K562 (cell line): ENCODE results near the gene NACC1. TPM values are rescaled to one million over a fixed set of nuclear protein-coding genes. Genes with fewer than 3 reads are reported as not detected.

Experiments used
- BMI1 ChIP-seq: fragments of 150-350 bp; IDR thresholded peaks from 2 replicates; pipeline ENCODE4 v1.6.1; 2014; ENCODE audit warnings: low read length
- BRCA1 ChIP-seq, 2 experiments: fragments of 450-650 bp in 1 of 2; sonication (generic) in 1 of 2; formaldehyde crosslinking in 1 of 2; IDR thresholded peaks; 2 replicates each; pipeline versions ENCODE4 v1.5.0 to v1.6.1; 2017 to 2020; ENCODE audit warnings: mild to moderate bottlenecking in 1 of 2, missing genetic modification reagents in 1 of 2
- CBX8 ChIP-seq: fragments of 200-600 bp; sonication (generic); IDR thresholded peaks from 2 replicates; pipeline ENCODE4 v1.6.1; 2012; ENCODE audit warnings: borderline replicate concordance, mixed run types, low read depth, mild to moderate bottlenecking, moderate library complexity, mixed read lengths, low read length, control low read depth, inconsistent platforms; ENCODE audit not compliant: poor library complexity, severe bottlenecking; ENCODE audit errors: extremely low read depth
- CEBPB ChIP-seq: fragments of 450-650 bp; IDR thresholded peaks from 2 replicates; pipeline ENCODE4 v1.6.1; 2016; ENCODE audit warnings: missing genetic modification characterization, missing compliant biosample characterization
- ELF1 ChIP-seq: fragments of 200-800 bp; sonication (Bioruptor generic); IDR thresholded peaks from 2 replicates; pipeline ENCODE4 v1.6.1; 2016; ENCODE audit warnings: missing genetic modification characterization, missing compliant biosample characterization
- HCFC1 ChIP-seq: IDR thresholded peaks from 2 replicates; pipeline ENCODE4 v1.6.1; 2012; ENCODE audit warnings: low read depth, low read length, improper control_type of control experiment
- LCOR ChIP-seq: sonication (generic); formaldehyde crosslinking; IDR thresholded peaks from 2 replicates; pipeline ENCODE4 v1.8.0; 2022; ENCODE audit warnings: mild to moderate bottlenecking, missing genetic modification reagents
- PHTF2 ChIP-seq: fragments of 250-450 bp; sonication (Bioruptor Pico); IDR thresholded peaks from 2 replicates; pipeline ENCODE4 v1.5.0; 2021; ENCODE audit warnings: mild to moderate bottlenecking
- RFX7 ChIP-seq: fragments of 250-450 bp; sonication (Bioruptor Pico); IDR thresholded peaks from 2 replicates; pipeline ENCODE4 v1.5.1; 2021; ENCODE audit warnings: mild to moderate bottlenecking
- SPI1 ChIP-seq: IDR thresholded peaks from 2 replicates; pipeline ENCODE4 v1.6.1; 2011; ENCODE audit warnings: low read depth, low read length, control low read depth, borderline replicate concordance
- SREBF2 ChIP-seq: sonication (generic); formaldehyde crosslinking; IDR thresholded peaks from 2 replicates; pipeline ENCODE4 v1.4.0; 2020; ENCODE audit warnings: mild to moderate bottlenecking, missing genetic modification reagents
- STAG1 ChIP-seq: sonication (generic); formaldehyde crosslinking; IDR thresholded peaks from 2 replicates; pipeline ENCODE4 v1.5.0; 2020; ENCODE audit warnings: missing genetic modification reagents, borderline replicate concordance
- TEAD2 ChIP-seq: fragments of 450-650 bp; IDR thresholded peaks from 2 replicates; pipeline ENCODE4 v1.6.1; 2016; ENCODE audit warnings: missing genetic modification characterization, control low read depth, missing compliant biosample characterization
- TOE1 ChIP-seq, 2 experiments: fragments of 450-650 bp in 1 of 2; sonication (generic) in 1 of 2; formaldehyde crosslinking in 1 of 2; IDR thresholded peaks; 2 replicates each; pipeline versions ENCODE4 v1.7.1 to v1.8.0; 2016 to 2022; ENCODE audit warnings: borderline replicate concordance in 2 of 2, mild to moderate bottlenecking in 2 of 2, antibody characterized with exemption in 1 of 2, inconsistent platforms in 1 of 2, low read depth in 1 of 2, missing genetic modification reagents in 1 of 2, moderate library complexity in 1 of 2
- ZNF12 ChIP-seq: sonication (generic); formaldehyde crosslinking; IDR thresholded peaks from 2 replicates; pipeline ENCODE4 v1.4.0; 2020; ENCODE audit warnings: mild to moderate bottlenecking, missing genetic modification reagents
- ZNF133 ChIP-seq: fragments of 250-450 bp; sonication (Bioruptor Pico); IDR thresholded peaks from 2 replicates; pipeline ENCODE4 v1.4.0; 2020; ENCODE audit warnings: mild to moderate bottlenecking
- ZNF274 ChIP-seq: IDR thresholded peaks from 2 replicates; pipeline ENCODE4 v1.6.1; 2011; ENCODE audit warnings: low read depth, mild to moderate bottlenecking, low read length, moderate library complexity, borderline replicate concordance
- polyA plus RNA-seq, 8 experiments: library from polyadenylated mRNA; depleted of rRNA in 4 of 8; stranded (reverse) in 5 of 8; unstranded in 3 of 8; fragments of >200 nt; fragmentation: Nextera tagmentation in 2 of 8; fragmentation: Illumina TruSeq in 1 of 8; extraction: Ambion mirVana in 2 of 8; extraction: Trizol in 1 of 8; gene quantifications; 2 replicates each; pipeline versions ENCODE4 v1.2.1 to v1.2.3, GENCODE V29; 2011 to 2014; ENCODE audit warnings: inconsistent platforms in 1 of 8, missing spikeins in 1 of 8
- total RNA-seq, 7 experiments: library from RNA; depleted of rRNA in 6 of 7; stranded (reverse); fragments of >200 nt in 6 of 7; fragmentation: Illumina TruSeq in 2 of 7; extraction: Trizol in 2 of 7; gene quantifications; 2 replicates each; pipeline versions ENCODE4 v1.2.1 to v1.2.3, GENCODE V29; 2011 to 2021; ENCODE audit warnings: low replicate concordance in 1 of 7
- TF ChIP-seq, protein P1 (sequence below): fragments of 250-450 bp; sonication (Bioruptor Pico); IDR thresholded peaks from 2 replicates; pipeline ENCODE4 v1.5.0; 2021
- TF ChIP-seq, protein P2 (sequence below): fragments of 450-650 bp; IDR thresholded peaks from 2 replicates; pipeline ENCODE4 v1.6.1; 2016; ENCODE audit warnings: low read depth, mild to moderate bottlenecking, moderate library complexity
- TF ChIP-seq, protein P3 (sequence below): fragments of 150-350 bp; conservative IDR thresholded peaks from 2 replicates; pipeline ENCODE4 v1.6.1; 2014; ENCODE audit warnings: low read length
- TF ChIP-seq, protein P4 (sequence below): fragments of 450-650 bp; formaldehyde crosslinking; IDR thresholded peaks from 2 replicates; pipeline ENCODE4 v1.4.0; 2020; ENCODE audit warnings: mild to moderate bottlenecking
- TF ChIP-seq, protein P5 (sequence below): fragments of 250-450 bp; sonication (Bioruptor Pico); IDR thresholded peaks from 2 replicates; pipeline ENCODE4 v1.5.0; 2020; ENCODE audit warnings: mild to moderate bottlenecking

Gene NACC1
- total and polyA plus RNA-seq, 9 of the 15 experiments (the other 6 are each of a cell fraction or from before 2014, with no cell fraction given) = 0.04 to 96.6 (median 25.8) TPM

DNA sequence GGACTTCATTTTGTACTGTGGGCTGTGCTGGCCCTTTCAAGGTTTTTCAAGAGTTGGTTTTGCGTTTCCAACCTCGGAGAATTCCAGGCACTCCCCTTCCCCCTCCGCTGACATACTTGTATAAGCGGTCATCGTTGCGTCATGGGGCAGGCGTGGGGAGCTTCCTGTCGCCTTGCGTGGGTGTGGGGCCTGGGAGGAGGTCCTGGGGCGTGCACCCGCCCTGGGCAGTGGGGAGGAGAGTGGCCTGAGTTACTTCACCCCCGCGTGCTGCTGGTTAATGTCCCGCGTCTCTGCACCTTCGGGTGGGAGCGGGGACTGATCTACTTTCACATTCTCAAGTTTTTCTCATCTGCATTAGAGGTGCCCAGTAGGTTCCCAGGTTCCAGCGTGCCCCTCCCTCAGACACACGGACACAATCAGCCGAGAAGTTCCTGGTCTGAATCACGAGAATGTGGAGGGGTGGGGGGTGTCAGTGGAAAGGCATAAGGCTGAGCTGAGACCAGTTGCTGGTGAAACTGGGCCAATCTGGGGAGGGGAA lies 36.2 kb downstream of the NACC1 start (continued):
- TF ChIP-seq, protein P1, sequence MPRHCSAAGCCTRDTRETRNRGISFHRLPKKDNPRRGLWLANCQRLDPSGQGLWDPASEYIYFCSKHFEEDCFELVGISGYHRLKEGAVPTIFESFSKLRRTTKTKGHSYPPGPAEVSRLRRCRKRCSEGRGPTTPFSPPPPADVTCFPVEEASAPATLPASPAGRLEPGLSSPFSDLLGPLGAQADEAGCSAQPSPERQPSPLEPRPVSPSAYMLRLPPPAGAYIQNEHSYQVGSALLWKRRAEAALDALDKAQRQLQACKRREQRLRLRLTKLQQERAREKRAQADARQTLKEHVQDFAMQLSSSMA (CRISPR knock-in tag) = no peak
- TF ChIP-seq ZNF274 (no peak), TOE1 (IDR thresholded peaks at IDR 0.05; ENCODE audit: borderline replicate concordance) (0 out of 2 replicates have a peak, but pooled peaks have one; percentile 20), TOE1 (CRISPR knock-in tag; IDR thresholded peaks at IDR 0.05; ENCODE audit: borderline replicate concordance, low read depth) (no peak), RFX7 (CRISPR knock-in tag) (no peak), CEBPB (tag) (peak; percentile 86), STAG1 (CRISPR knock-in tag) (no peak), LCOR (no peak; the same call in 1 of the 2 replicates), SPI1 (no peak), BMI1 (no peak), ELF1 (no peak), HCFC1 (no peak), PHTF2 (CRISPR knock-in tag) (no peak), TEAD2 (tag) (0 out of 2 replicates have a peak, but pooled peaks have one; percentile 34), SREBF2 (CRISPR knock-in tag) (no peak), CBX8 (no peak), ZNF12 (no peak), ZNF133 (CRISPR knock-in tag) (no peak), BRCA1 (IDR thresholded peaks at IDR 0.05) (no peak), BRCA1 (CRISPR knock-in tag; IDR thresholded peaks at IDR 0.05) (no peak)
- TF ChIP-seq, protein P2, sequence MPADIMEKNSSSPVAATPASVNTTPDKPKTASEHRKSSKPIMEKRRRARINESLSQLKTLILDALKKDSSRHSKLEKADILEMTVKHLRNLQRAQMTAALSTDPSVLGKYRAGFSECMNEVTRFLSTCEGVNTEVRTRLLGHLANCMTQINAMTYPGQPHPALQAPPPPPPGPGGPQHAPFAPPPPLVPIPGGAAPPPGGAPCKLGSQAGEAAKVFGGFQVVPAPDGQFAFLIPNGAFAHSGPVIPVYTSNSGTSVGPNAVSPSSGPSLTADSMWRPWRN = no peak
- TF ChIP-seq, protein P3, sequence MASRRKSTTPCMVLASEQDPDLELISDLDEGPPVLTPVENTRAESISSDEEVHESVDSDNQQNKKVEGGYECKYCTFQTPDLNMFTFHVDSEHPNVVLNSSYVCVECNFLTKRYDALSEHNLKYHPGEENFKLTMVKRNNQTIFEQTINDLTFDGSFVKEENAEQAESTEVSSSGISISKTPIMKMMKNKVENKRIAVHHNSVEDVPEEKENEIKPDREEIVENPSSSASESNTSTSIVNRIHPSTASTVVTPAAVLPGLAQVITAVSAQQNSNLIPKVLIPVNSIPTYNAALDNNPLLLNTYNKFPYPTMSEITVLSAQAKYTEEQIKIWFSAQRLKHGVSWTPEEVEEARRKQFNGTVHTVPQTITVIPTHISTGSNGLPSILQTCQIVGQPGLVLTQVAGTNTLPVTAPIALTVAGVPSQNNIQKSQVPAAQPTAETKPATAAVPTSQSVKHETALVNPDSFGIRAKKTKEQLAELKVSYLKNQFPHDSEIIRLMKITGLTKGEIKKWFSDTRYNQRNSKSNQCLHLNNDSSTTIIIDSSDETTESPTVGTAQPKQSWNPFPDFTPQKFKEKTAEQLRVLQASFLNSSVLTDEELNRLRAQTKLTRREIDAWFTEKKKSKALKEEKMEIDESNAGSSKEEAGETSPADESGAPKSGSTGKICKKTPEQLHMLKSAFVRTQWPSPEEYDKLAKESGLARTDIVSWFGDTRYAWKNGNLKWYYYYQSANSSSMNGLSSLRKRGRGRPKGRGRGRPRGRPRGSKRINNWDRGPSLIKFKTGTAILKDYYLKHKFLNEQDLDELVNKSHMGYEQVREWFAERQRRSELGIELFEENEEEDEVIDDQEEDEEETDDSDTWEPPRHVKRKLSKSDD = no peak
- TF ChIP-seq, protein P4, sequence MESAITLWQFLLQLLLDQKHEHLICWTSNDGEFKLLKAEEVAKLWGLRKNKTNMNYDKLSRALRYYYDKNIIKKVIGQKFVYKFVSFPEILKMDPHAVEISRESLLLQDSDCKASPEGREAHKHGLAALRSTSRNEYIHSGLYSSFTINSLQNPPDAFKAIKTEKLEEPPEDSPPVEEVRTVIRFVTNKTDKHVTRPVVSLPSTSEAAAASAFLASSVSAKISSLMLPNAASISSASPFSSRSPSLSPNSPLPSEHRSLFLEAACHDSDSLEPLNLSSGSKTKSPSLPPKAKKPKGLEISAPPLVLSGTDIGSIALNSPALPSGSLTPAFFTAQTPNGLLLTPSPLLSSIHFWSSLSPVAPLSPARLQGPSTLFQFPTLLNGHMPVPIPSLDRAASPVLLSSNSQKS = no peak
- TF ChIP-seq, protein P5, sequence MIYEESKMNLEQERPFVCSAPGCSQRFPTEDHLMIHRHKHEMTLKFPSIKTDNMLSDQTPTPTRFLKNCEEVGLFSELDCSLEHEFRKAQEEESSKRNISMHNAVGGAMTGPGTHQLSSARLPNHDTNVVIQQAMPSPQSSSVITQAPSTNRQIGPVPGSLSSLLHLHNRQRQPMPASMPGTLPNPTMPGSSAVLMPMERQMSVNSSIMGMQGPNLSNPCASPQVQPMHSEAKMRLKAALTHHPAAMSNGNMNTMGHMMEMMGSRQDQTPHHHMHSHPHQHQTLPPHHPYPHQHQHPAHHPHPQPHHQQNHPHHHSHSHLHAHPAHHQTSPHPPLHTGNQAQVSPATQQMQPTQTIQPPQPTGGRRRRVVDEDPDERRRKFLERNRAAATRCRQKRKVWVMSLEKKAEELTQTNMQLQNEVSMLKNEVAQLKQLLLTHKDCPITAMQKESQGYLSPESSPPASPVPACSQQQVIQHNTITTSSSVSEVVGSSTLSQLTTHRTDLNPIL = no peak
